Fibroblast of lung (primary cell): ENCODE data around the gene MSN.

Source experiments
- EZH2 ChIP-seq: IDR thresholded peaks from 2 replicates; pipeline ENCODE4 v1.5.1; 2012; ENCODE audit warnings: low read length, control low read depth, mild to moderate bottlenecking; ENCODE audit errors: missing control alignments
- TF ChIP-seq, protein P1 (sequence below), 2 donors: IDR thresholded peaks in 1 of 2; conservative IDR thresholded peaks in 1 of 2; 1 replicate in 1 of 2; 2 replicates in 1 of 2; pipeline ENCODE4 v1.5.1; 2011 to 2012; ENCODE audit warnings: low read length in 2 of 2, control low read depth in 1 of 2, inconsistent platforms in 1 of 2, low read depth in 1 of 2, mild to moderate bottlenecking in 1 of 2

DNA sequence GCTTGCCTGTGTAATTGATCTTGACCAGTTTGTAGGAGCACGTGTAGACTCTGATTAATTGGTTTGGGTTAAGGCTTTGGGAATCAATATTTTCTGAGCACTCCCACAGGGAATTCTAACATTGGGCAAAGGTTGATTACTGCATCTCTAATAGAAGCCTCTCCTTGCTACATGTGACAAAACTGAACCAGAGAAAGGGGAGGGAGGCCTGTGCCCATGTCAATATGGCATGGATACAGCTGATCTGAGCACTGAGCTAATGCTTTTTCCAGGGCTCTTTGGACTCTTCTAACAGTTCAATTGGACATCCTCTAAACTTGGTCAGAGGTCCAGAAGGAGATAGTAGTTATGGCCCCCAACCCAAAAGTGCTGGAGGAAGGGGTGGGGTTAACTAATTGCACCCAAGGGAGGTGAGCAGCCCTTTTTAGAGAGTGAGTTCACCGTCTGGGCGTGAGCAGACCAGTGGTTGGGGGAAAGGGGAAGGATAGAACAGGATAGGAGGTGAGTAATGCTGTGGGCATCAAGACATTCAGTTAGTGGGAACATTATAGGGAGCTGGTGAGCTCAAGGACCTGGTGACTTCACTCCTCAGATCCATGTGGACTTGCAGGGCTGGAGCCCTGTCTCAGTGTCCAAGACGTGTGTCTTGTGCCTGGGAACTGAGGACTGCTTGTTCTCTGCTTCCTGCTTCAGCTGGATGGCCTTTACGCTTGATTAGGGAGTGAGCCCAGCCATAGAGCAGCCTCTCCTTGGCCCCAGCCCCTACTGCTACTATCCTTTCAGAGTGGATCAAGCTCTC lies 22.8 kb downstream of the MSN start:
- TF ChIP-seq, protein P1, sequence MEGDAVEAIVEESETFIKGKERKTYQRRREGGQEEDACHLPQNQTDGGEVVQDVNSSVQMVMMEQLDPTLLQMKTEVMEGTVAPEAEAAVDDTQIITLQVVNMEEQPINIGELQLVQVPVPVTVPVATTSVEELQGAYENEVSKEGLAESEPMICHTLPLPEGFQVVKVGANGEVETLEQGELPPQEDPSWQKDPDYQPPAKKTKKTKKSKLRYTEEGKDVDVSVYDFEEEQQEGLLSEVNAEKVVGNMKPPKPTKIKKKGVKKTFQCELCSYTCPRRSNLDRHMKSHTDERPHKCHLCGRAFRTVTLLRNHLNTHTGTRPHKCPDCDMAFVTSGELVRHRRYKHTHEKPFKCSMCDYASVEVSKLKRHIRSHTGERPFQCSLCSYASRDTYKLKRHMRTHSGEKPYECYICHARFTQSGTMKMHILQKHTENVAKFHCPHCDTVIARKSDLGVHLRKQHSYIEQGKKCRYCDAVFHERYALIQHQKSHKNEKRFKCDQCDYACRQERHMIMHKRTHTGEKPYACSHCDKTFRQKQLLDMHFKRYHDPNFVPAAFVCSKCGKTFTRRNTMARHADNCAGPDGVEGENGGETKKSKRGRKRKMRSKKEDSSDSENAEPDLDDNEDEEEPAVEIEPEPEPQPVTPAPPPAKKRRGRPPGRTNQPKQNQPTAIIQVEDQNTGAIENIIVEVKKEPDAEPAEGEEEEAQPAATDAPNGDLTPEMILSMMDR (conservative IDR thresholded peaks at IDR 0.05 in 1 of 2, IDR thresholded peaks at IDR 0.05 in 1 of 2; ENCODE audit: low read depth in 1 of 2, low read length in 2 of 2), result no peak
- no peak for TF ChIP-seq EZH2
